ENCODE results near the gene REV3L.
"Not testable (repeated sequence)": the region's sequence is repeated elsewhere in the genome, so short reads cannot be mapped to it uniquely, and the experiment has no call there.

REV3L gene

GRCh38 chr6:111515259-111515658 is 32.2 kb upstream of the REV3L start:
- Histone ChIP-seq H3K9me2 (replicated peaks; ENCODE audit: low read depth, low read length) (no peaks in the 10 kb centered on the region), H3K27me3 (ENCODE audit: insufficient read depth, low read length, poor library complexity, severe bottlenecking) (no peaks in the 10 kb centered on the region), H3K9ac (ENCODE audit: low read depth, low read length, poor library complexity, severe bottlenecking) (no peak overlapping the region), H3F3A (ENCODE audit: low read depth) (no peaks in the 10 kb centered on the region), H2AFZ (ENCODE audit: low read length) (no peak overlapping the region), H3K9me3 (ENCODE audit: insufficient read depth, low read depth, low read length) (no peaks in the 10 kb centered on the region), H3K79me2 (ENCODE audit: insufficient read depth, low read length) (peaks cover 4% of the 10 kb centered on the region; the same call in 1 of the 2 replicates), H3K4me3 (ENCODE audit: low read length, poor library complexity, severe bottlenecking) (no peak overlapping the region), H3K4me2 (ENCODE audit: low read depth, low read length, poor library complexity, severe bottlenecking) (no peak overlapping the region), H3K36me3 (ENCODE audit: insufficient read depth, low read length) (no peaks in the 10 kb centered on the region), H3K4me1 (ENCODE audit: insufficient read depth, low read length, poor library complexity, severe bottlenecking) (peaks cover 2% of the 10 kb centered on the region), H4K20me1 (ENCODE audit: insufficient read depth, low read length, poor library complexity, severe bottlenecking) (no peaks in the 10 kb centered on the region)
- TF ChIP-seq EZH2phosphoT487 (IDR thresholded peaks at IDR 0.05; ENCODE audit: borderline replicate concordance), result no peak
- no peak for TF ChIP-seq CTCF (conservative IDR thresholded peaks at IDR 0.05; ENCODE audit: low read length)

DNA sequence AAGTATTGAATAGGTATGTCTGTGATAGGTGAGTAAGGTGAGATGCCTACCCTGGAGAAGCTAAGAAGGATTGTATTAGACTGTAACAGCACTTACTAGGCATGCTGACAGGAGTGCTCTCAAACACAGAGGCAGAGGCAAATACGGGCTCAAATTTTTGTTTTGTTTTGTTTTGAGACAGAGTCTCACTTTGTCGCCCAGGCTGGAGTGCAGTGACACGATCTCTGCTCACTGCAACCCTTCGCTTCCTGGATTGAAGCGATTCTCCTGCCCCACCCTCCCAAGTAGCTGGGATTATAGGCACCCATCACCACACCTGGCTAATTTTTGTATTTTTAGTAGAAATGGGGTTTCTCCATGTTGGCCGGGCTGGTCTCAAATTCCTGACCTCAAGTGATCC is 31.5 kb upstream of the REV3L start:
- H3K9me3 ChIP-seq (ENCODE audit: insufficient read depth, low read depth, low read length); H2AFZ ChIP-seq (ENCODE audit: low read length); H3K27me3 ChIP-seq (ENCODE audit: insufficient read depth, low read length, poor library complexity, severe bottlenecking); H3K4me2 ChIP-seq (ENCODE audit: low read depth, low read length, poor library complexity, severe bottlenecking); H3K4me3 ChIP-seq (ENCODE audit: low read length, poor library complexity, severe bottlenecking); H3F3A ChIP-seq (ENCODE audit: low read depth); H3K4me1 ChIP-seq (ENCODE audit: insufficient read depth, low read length, poor library complexity, severe bottlenecking); H3K9me2 ChIP-seq (replicated peaks; ENCODE audit: low read depth, low read length); H3K79me2 ChIP-seq (ENCODE audit: insufficient read depth, low read length); H4K20me1 ChIP-seq (ENCODE audit: insufficient read depth, low read length, poor library complexity, severe bottlenecking); H3K9ac ChIP-seq (ENCODE audit: low read depth, low read length, poor library complexity, severe bottlenecking); H3K36me3 ChIP-seq (ENCODE audit: insufficient read depth, low read length): not testable (repeated sequence)

DNA sequence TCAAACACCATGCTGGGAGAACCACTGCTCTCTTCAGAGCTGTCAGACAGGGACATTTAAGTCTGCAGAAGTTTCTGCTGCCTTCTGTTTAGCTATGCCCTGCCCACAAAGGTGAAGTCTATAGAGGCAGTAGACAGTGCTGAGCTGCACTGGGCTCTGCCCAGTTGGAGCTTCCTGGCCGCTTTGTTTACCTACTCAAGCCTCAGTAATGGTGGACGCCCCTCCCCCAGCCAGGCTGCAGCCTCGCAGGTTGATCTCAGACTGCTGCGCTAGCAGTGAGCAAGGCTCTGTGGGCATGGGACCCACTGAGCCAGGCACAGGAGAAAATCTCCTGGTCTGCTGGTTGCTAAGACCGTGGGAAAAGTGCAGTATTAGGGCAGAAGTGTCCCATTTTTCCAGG is 24.2 kb upstream of the REV3L start:
- not testable (repeated sequence) for H3K4me3 ChIP-seq (ENCODE audit: low read length, poor library complexity, severe bottlenecking); H3K9ac ChIP-seq (ENCODE audit: low read depth, low read length, poor library complexity, severe bottlenecking); H3K27me3 ChIP-seq (ENCODE audit: insufficient read depth, low read length, poor library complexity, severe bottlenecking); H3K9me3 ChIP-seq (ENCODE audit: insufficient read depth, low read depth, low read length); H2AFZ ChIP-seq (ENCODE audit: low read length); H3K4me1 ChIP-seq (ENCODE audit: insufficient read depth, low read length, poor library complexity, severe bottlenecking); H4K20me1 ChIP-seq (ENCODE audit: insufficient read depth, low read length, poor library complexity, severe bottlenecking); H3K9me2 ChIP-seq (replicated peaks; ENCODE audit: low read depth, low read length); H3K36me3 ChIP-seq (ENCODE audit: insufficient read depth, low read length); H3K4me2 ChIP-seq (ENCODE audit: low read depth, low read length, poor library complexity, severe bottlenecking); H3F3A ChIP-seq (ENCODE audit: low read depth)
- H3K79me2 ChIP-seq (ENCODE audit: insufficient read depth, low read length), result peaks cover 21% of the 10 kb centered on the region

DNA sequence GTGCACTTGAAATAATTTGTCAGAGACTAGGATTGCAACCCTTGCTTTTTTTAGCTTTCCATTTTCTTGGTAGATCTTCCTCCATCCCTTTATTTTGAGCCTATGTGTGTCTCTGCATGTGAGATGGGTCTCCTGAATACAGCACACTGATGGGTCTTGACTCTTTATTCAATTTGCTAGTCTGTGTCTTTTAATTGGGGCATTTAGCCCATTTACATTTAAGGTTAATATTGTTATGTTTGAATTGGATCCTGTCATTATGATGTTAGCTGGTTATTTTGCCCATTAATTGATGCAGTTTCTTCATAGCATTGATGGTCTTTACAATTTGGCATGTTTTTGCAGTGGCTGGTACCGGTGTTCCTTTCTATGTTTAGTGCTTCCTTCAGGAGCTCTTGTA is 22.5 kb upstream of the REV3L start:
- H2AFZ ChIP-seq (ENCODE audit: low read length); H3F3A ChIP-seq (ENCODE audit: low read depth); H3K27me3 ChIP-seq (ENCODE audit: insufficient read depth, low read length, poor library complexity, severe bottlenecking); H3K36me3 ChIP-seq (ENCODE audit: insufficient read depth, low read length); H3K4me2 ChIP-seq (ENCODE audit: low read depth, low read length, poor library complexity, severe bottlenecking); H3K9me3 ChIP-seq (ENCODE audit: insufficient read depth, low read depth, low read length); H3K9me2 ChIP-seq (replicated peaks; ENCODE audit: low read depth, low read length); H3K9ac ChIP-seq (ENCODE audit: low read depth, low read length, poor library complexity, severe bottlenecking); H3K4me1 ChIP-seq (ENCODE audit: insufficient read depth, low read length, poor library complexity, severe bottlenecking); H4K20me1 ChIP-seq (ENCODE audit: insufficient read depth, low read length, poor library complexity, severe bottlenecking); H3K4me3 ChIP-seq (ENCODE audit: low read length, poor library complexity, severe bottlenecking): not testable (repeated sequence)
- H3K79me2 ChIP-seq (ENCODE audit: insufficient read depth, low read length), result peaks cover 29% of the 10 kb centered on the region

DNA sequence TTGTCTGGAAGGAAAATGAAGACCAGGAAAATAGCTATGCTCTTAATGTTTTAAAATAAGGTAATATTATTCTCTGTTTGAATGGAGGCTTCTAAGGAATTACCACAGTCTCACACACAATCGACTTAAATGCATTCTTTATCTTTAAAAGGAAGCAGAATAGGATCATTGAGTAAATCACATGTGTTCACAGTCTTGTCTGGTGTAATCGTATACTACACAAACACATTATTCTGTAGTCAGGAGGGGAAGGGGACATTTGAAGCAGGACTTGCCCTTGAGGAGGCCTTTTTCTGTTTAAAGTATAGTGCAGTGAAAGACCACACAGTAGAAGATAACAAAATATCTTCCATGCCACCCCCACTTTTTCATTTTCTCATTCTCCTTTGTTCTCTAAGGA is 20.6 kb upstream of the REV3L start:
- H3K4me1 ChIP-seq (ENCODE audit: insufficient read depth, low read length, poor library complexity, severe bottlenecking), result peaks cover 12% of the 10 kb centered on the region
- no peaks in the 10 kb centered on the region for H3K36me3 ChIP-seq (ENCODE audit: insufficient read depth, low read length)
- H2AFZ ChIP-seq (ENCODE audit: low read length), result no peak overlapping the region
- H3K4me3 ChIP-seq (ENCODE audit: low read length, poor library complexity, severe bottlenecking), result no peak overlapping the region
- no peaks in the 10 kb centered on the region for H4K20me1 ChIP-seq (ENCODE audit: insufficient read depth, low read length, poor library complexity, severe bottlenecking)
- peaks cover 37% of the 10 kb centered on the region for H3K79me2 ChIP-seq (ENCODE audit: insufficient read depth, low read length)
- no peak overlapping the region for H3K9ac ChIP-seq (ENCODE audit: low read depth, low read length, poor library complexity, severe bottlenecking)
- H3K4me2 ChIP-seq (ENCODE audit: low read depth, low read length, poor library complexity, severe bottlenecking), result no peak overlapping the region
- TF ChIP-seq CTCF (conservative IDR thresholded peaks at IDR 0.05; ENCODE audit: low read length), result no peak
- TF ChIP-seq EZH2phosphoT487 (IDR thresholded peaks at IDR 0.05; ENCODE audit: borderline replicate concordance), result no peak
- H3K9me2 ChIP-seq (replicated peaks; ENCODE audit: low read depth, low read length), result no peaks in the 10 kb centered on the region
- no peaks in the 10 kb centered on the region for H3F3A ChIP-seq (ENCODE audit: low read depth)
- H3K9me3 ChIP-seq (ENCODE audit: insufficient read depth, low read depth, low read length), result no peaks in the 10 kb centered on the region
- H3K27me3 ChIP-seq (ENCODE audit: insufficient read depth, low read length, poor library complexity, severe bottlenecking), result no peaks in the 10 kb centered on the region

Data from Loucy (cell line).